22Rv1 (cell line): ENCODE results near the gene KRT84.

Experiments used
- H3K27ac ChIP-seq: fragments of 450-650 bp; 2 replicates; pipeline ENCODE4 v1.5.1; 2017
- CTCF ChIP-seq: fragments of 450-650 bp; IDR thresholded peaks from 2 replicates; pipeline ENCODE4 v1.5.1; 2017; ENCODE audit warnings: mild to moderate bottlenecking
- ZFX ChIP-seq: fragments of 450-650 bp; IDR thresholded peaks from 2 replicates; pipeline ENCODE4 v1.6.1; 2017; ENCODE audit warnings: antibody characterized with exemption, borderline replicate concordance

Gene KRT84

GRCh38 chr12:52331833-52332232, 53.6 kb downstream of the KRT84 start:
- H3K27ac ChIP-seq = no peak overlapping the region
- TF ChIP-seq ZFX (no peak), CTCF (no peak)

GRCh38 chr12:52331039-52331438, 54.4 kb downstream of the KRT84 start:
- TF ChIP-seq CTCF (no peak), ZFX (no peak)
- H3K27ac ChIP-seq = no peak overlapping the region

GRCh38 chr12:52327830-52328500, 57.5 kb downstream of the KRT84 start:
- TF ChIP-seq ZFX = no peak
- peak; percentile 6 for TF ChIP-seq CTCF
- no peak overlapping the region for H3K27ac ChIP-seq
